Measurements from ENCODE around the gene VMP1. TPM values are rescaled to one million over a fixed set of nuclear protein-coding genes. Genes with fewer than 3 reads are reported as not detected.

The VMP1 gene
- total and polyA plus RNA-seq, 2 of the 13 experiments (the other 11 are each of a cell fraction or from before 2014, with no cell fraction given) = 186 to 271 TPM

DNA sequence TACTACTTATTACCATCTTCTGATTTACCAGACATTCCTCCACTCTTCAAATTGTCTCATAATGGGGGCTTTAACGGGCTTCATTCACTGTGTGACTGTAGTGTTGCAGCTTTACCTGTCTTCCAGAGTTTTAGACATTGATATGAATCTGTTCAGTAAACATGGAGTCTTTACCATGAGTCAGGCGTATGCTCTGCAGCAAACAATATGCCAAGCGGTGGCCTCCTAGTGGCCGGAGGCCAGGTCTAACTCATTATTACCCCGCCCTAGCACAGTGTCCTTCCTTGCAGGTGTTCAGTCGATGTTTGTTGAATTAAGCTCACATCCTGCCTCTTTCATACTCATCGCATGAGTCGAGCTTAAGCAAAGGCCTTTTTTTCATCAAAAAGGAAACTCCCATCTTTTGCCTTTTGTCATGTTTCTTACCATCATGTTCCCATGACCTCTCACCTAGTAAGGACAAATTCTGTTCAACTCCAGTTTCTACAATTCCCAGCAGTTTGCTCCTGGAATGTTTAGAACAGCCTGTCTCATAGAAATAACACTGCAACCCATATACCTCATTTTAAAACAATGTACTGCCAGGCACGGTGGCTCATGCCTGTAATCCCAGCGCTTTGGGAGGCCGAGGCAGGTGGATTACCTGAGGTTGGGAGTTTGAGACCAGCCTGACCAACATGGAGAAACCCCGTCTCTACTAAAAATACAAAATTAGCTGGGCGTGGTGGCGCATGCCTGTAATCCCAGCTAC, 145.9 kb downstream of the VMP1 start (continued):
- TF ChIP-seq ZNF343 (CRISPR knock-in tag; IDR thresholded peaks at IDR 0.05) = 0 out of 2 replicates have a peak, but pooled peaks have one; percentile 67
- TF ChIP-seq EHMT2 (IDR thresholded peaks at IDR 0.05; ENCODE audit: borderline replicate concordance, low read depth, low read length) = 0 out of 2 replicates have a peak, but pooled peaks have one; percentile 26
- peak; percentile 93 for TF ChIP-seq RCOR2 (CRISPR knock-in tag; IDR thresholded peaks at IDR 0.05)
- peak; percentile 99 for TF ChIP-seq FOSL2 (CRISPR knock-in tag; IDR thresholded peaks at IDR 0.05)
- no peak for TF ChIP-seq DMTF1 (CRISPR knock-in tag; IDR thresholded peaks at IDR 0.05)
- TF ChIP-seq ZNF354B (CRISPR knock-in tag; IDR thresholded peaks at IDR 0.05) = no peak; the same call in 1 of the 2 replicates
- peak; percentile 80 for TF ChIP-seq ARNTL (CRISPR knock-in tag; IDR thresholded peaks at IDR 0.05)
- no peak for TF ChIP-seq ZNF790 (CRISPR knock-in tag; IDR thresholded peaks at IDR 0.05; ENCODE audit: borderline replicate concordance)
- peak; percentile 55; the same call in 1 of the 2 replicates for TF ChIP-seq ZNF557 (CRISPR knock-in tag; IDR thresholded peaks at IDR 0.05)
- TF ChIP-seq HMGA1 (CRISPR knock-in tag; conservative IDR thresholded peaks at IDR 0.05) = no peak
- no peak for TF ChIP-seq CAMTA2 (CRISPR knock-in tag; IDR thresholded peaks at IDR 0.05; ENCODE audit: borderline replicate concordance)
- no peak for TF ChIP-seq ZNF510 (CRISPR knock-in tag; IDR thresholded peaks at IDR 0.05; ENCODE audit: low read depth)
- 0 out of 2 replicates have a peak, but pooled peaks have one; percentile 62 for TF ChIP-seq ZFP36L2 (CRISPR knock-in tag; IDR thresholded peaks at IDR 0.05)
- TF ChIP-seq, protein P1, sequence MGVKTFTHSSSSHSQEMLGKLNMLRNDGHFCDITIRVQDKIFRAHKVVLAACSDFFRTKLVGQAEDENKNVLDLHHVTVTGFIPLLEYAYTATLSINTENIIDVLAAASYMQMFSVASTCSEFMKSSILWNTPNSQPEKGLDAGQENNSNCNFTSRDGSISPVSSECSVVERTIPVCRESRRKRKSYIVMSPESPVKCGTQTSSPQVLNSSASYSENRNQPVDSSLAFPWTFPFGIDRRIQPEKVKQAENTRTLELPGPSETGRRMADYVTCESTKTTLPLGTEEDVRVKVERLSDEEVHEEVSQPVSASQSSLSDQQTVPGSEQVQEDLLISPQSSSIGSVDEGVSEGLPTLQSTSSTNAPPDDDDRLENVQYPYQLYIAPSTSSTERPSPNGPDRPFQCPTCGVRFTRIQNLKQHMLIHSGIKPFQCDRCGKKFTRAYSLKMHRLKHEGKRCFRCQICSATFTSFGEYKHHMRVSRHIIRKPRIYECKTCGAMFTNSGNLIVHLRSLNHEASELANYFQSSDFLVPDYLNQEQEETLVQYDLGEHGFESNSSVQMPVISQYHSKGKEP (CRISPR knock-in tag; IDR thresholded peaks at IDR 0.05) = peak; percentile 86
- 0 out of 2 replicates have a peak, but pooled peaks have one; percentile 78 for TF ChIP-seq SRY (CRISPR knock-in tag; IDR thresholded peaks at IDR 0.05)
- TF ChIP-seq CBX1 (IDR thresholded peaks at IDR 0.05; ENCODE audit: low read depth) = no peak
- peak; percentile 84 for TF ChIP-seq ZNF761 (CRISPR knock-in tag; conservative IDR thresholded peaks at IDR 0.05)
- peak; percentile 100 for TF ChIP-seq SALL1 (CRISPR knock-in tag; IDR thresholded peaks at IDR 0.05)
- TF ChIP-seq, protein P2, sequence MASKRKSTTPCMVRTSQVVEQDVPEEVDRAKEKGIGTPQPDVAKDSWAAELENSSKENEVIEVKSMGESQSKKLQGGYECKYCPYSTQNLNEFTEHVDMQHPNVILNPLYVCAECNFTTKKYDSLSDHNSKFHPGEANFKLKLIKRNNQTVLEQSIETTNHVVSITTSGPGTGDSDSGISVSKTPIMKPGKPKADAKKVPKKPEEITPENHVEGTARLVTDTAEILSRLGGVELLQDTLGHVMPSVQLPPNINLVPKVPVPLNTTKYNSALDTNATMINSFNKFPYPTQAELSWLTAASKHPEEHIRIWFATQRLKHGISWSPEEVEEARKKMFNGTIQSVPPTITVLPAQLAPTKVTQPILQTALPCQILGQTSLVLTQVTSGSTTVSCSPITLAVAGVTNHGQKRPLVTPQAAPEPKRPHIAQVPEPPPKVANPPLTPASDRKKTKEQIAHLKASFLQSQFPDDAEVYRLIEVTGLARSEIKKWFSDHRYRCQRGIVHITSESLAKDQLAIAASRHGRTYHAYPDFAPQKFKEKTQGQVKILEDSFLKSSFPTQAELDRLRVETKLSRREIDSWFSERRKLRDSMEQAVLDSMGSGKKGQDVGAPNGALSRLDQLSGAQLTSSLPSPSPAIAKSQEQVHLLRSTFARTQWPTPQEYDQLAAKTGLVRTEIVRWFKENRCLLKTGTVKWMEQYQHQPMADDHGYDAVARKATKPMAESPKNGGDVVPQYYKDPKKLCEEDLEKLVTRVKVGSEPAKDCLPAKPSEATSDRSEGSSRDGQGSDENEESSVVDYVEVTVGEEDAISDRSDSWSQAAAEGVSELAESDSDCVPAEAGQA (IDR thresholded peaks at IDR 0.05; ENCODE audit: low read depth) = peak; percentile 75
- TF ChIP-seq, protein P2 (CRISPR knock-in tag; IDR thresholded peaks at IDR 0.05; ENCODE audit: borderline replicate concordance) = no peak
